SK-N-SH treated with all-trans-retinoic acid at 6 μM for 48 hours (cell line): Measurements from ENCODE around the gene FOXS1.

ENCODE experiments used
- ATAC-seq: fragments of 200-7000 bp; cut with Tn5 transposase; 3 replicates; pipeline ENCODE4 v1.9.1; 2020; ENCODE audit warnings: mild to moderate bottlenecking, moderate library complexity
- ARNTL ChIP-seq: fragments of 450-650 bp; formaldehyde crosslinking; IDR thresholded peaks from 2 replicates; pipeline ENCODE4 v1.5.0; 2020; ENCODE audit warnings: low read depth, mild to moderate bottlenecking, moderate library complexity, borderline replicate concordance
- BACH2 ChIP-seq: fragments of 250-450 bp; sonication (Bioruptor Pico); IDR thresholded peaks from 2 replicates; pipeline ENCODE4 v1.9.0; 2021; ENCODE audit warnings: mild to moderate bottlenecking, borderline replicate concordance
- ESRRG ChIP-seq: fragments of 250-450 bp; sonication (Bioruptor Pico); IDR thresholded peaks from 2 replicates; pipeline ENCODE4 v1.6.1; 2021; ENCODE audit warnings: mild to moderate bottlenecking
- GLIS3 ChIP-seq: fragments of 250-450 bp; sonication (Bioruptor Pico); IDR thresholded peaks from 2 replicates; pipeline ENCODE4 v1.5.0; 2020; ENCODE audit warnings: mild to moderate bottlenecking, moderate library complexity
- ISL1 ChIP-seq: fragments of 250-450 bp; sonication (Bioruptor Pico); IDR thresholded peaks from 2 replicates; pipeline ENCODE4 v2.1.2; 2022; ENCODE audit warnings: mild to moderate bottlenecking, moderate library complexity
- OSR1 ChIP-seq: fragments of 250-450 bp; sonication (Bioruptor Pico); IDR thresholded peaks from 2 replicates; pipeline ENCODE4 v1.8.0; 2022; ENCODE audit warnings: moderate library complexity, mild to moderate bottlenecking, inconsistent platforms
- PATZ1 ChIP-seq: fragments of 250-450 bp; sonication (Bioruptor Pico); IDR thresholded peaks from 2 replicates; pipeline ENCODE4 v1.8.0; 2020; ENCODE audit warnings: mild to moderate bottlenecking, moderate library complexity, borderline replicate concordance
- POU6F1 ChIP-seq: fragments of 250-450 bp; sonication (Bioruptor Pico); IDR thresholded peaks from 2 replicates; pipeline ENCODE4 v1.8.0; 2021; ENCODE audit warnings: low read depth, mild to moderate bottlenecking, moderate library complexity, borderline replicate concordance
- PPARA ChIP-seq: fragments of 250-450 bp; sonication (Bioruptor Pico); IDR thresholded peaks from 2 replicates; pipeline ENCODE4 v1.5.0; 2020; ENCODE audit warnings: mild to moderate bottlenecking, borderline replicate concordance
- TCF4 ChIP-seq: fragments of 250-450 bp; sonication (Bioruptor Pico); IDR thresholded peaks from 2 replicates; pipeline ENCODE4 v1.8.0; 2021; ENCODE audit warnings: mild to moderate bottlenecking, moderate library complexity, borderline replicate concordance
- TOX ChIP-seq: fragments of 250-450 bp; sonication (Bioruptor Pico); IDR thresholded peaks from 2 replicates; pipeline ENCODE4 v1.8.0; 2021; ENCODE audit warnings: mild to moderate bottlenecking, moderate library complexity, borderline replicate concordance
- ZC3H10 ChIP-seq: fragments of 250-450 bp; sonication (Bioruptor Pico); IDR thresholded peaks from 2 replicates; pipeline ENCODE4 v1.5.1; 2021; ENCODE audit warnings: mild to moderate bottlenecking, moderate library complexity
- ZFP30 ChIP-seq: fragments of 450-650 bp; formaldehyde crosslinking; IDR thresholded peaks from 2 replicates; pipeline ENCODE4 v1.5.0; 2022; ENCODE audit warnings: mild to moderate bottlenecking, moderate library complexity
- ZNF70 ChIP-seq: fragments of 450-650 bp; formaldehyde crosslinking; IDR thresholded peaks from 2 replicates; pipeline ENCODE4 v1.5.0; 2020; ENCODE audit warnings: mild to moderate bottlenecking, moderate library complexity
- ZNF8 ChIP-seq: fragments of 450-650 bp; formaldehyde crosslinking; IDR thresholded peaks from 2 replicates; pipeline ENCODE4 v1.5.0; 2020; ENCODE audit warnings: mild to moderate bottlenecking, moderate library complexity
- TF ChIP-seq, protein P1 (sequence below): fragments of 250-450 bp; sonication (Bioruptor Pico); IDR thresholded peaks from 2 replicates; pipeline ENCODE4 v1.5.1; 2020; ENCODE audit warnings: low read depth, mild to moderate bottlenecking, moderate library complexity
- TF ChIP-seq, protein P2 (sequence below): fragments of 250-450 bp; sonication (Bioruptor Pico); IDR thresholded peaks from 2 replicates; pipeline ENCODE4 v1.5.1; 2021; ENCODE audit warnings: mild to moderate bottlenecking, moderate library complexity

FOXS1 gene

GRCh38 chr20:31838646-31839292 is 6.6 kb downstream of the FOXS1 start:
- ATAC-seq = no peak
- TF ChIP-seq ARNTL (no peak), ZNF8 (CRISPR knock-in tag) (no peak), ISL1 (CRISPR knock-in tag) (no peak), ESRRG (no peak)

DNA sequence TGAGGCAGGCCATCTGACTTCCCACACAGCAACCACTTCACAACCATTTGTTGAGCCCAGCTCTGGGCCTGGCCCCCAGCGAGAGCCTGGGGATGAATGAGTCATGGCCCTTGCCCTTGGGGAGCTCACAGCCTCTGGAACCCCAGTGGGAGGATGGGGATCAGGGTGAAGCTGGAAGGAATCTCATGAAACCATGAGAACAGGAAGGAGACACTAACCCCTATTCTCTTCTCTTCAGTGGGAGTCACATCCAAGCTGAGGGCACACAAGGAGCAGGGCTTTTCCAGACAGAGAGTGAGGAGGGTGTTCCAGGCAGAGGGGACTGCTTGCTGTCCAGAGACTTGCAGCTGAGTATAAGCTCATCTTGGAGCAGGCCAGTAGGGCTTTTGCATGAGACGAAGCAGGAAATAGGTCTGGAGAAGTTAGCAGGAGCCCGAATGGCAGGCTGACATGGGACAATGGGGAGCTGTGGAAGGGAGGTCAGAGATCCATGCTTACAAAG is 7.5 kb downstream of the FOXS1 start:
- TF ChIP-seq BACH2 (no peak), ZFP30 (CRISPR knock-in tag) (no peak), OSR1 (CRISPR knock-in tag) (no peak), ESRRG (no peak), ZNF70 (CRISPR knock-in tag) (no peak), ZNF8 (CRISPR knock-in tag) (no peak), POU6F1 (no peak), PPARA (CRISPR knock-in tag) (no peak), ISL1 (CRISPR knock-in tag) (no peak), GLIS3 (CRISPR knock-in tag) (no peak), ZC3H10 (CRISPR knock-in tag) (no peak), TOX (CRISPR knock-in tag) (no peak)
- TF ChIP-seq, protein P1, sequence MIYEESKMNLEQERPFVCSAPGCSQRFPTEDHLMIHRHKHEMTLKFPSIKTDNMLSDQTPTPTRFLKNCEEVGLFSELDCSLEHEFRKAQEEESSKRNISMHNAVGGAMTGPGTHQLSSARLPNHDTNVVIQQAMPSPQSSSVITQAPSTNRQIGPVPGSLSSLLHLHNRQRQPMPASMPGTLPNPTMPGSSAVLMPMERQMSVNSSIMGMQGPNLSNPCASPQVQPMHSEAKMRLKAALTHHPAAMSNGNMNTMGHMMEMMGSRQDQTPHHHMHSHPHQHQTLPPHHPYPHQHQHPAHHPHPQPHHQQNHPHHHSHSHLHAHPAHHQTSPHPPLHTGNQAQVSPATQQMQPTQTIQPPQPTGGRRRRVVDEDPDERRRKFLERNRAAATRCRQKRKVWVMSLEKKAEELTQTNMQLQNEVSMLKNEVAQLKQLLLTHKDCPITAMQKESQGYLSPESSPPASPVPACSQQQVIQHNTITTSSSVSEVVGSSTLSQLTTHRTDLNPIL (CRISPR knock-in tag) = no peak
- ATAC-seq = peak; percentile 8

GRCh38 chr20:31836853-31837608 is 8.4 kb downstream of the FOXS1 start:
- ATAC-seq = no peak; the same call in 2 of the 3 replicates
- TF ChIP-seq TCF4 (CRISPR knock-in tag) (peak; percentile 72), POU6F1 (no peak), OSR1 (CRISPR knock-in tag) (no peak)

DNA sequence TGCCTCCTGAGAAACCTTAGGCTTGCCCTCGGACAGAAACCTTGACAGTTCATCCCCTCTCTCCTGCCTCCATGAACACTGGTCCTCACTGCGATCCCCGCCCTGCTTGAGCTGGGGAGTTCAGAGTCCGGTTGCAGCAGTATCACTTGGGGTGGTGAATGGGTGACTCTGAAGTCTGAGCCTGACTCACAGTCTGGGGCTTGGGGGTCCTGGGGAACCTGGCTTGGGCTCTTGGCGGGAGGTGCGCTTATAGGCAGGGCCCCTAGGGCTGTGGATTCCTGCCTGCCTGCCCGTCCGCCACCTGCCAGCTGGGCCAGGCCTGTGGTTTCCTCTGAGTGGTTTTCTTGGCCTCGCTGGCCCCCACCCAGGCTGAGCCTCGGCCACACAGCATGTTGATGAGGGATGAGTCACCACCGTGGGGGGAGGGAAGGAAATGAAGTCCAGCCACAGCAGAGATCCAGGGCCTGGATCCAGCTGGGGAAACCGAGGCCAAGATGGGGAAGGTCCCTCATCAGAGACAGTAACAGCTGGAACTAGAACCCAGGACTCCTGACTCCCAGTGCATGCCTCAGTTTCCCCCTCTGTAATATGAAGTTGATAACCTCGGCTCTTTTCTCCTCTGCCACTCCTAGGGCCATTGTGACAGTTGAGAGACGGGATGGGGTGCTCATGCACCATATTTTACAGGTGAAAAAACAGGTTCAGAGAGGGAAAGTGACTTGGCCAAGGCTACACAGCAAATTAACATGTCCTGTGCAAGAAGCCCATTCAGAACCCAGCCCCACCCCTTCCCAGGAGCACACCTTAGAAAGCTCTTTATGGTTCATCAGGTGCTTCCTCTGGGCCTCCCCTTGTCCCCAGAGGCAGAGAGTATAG is 9.2 kb downstream of the FOXS1 start:
- peak; percentile 93; the same call in 1 of the 2 replicates for TF ChIP-seq PATZ1
- TF ChIP-seq, protein P2, sequence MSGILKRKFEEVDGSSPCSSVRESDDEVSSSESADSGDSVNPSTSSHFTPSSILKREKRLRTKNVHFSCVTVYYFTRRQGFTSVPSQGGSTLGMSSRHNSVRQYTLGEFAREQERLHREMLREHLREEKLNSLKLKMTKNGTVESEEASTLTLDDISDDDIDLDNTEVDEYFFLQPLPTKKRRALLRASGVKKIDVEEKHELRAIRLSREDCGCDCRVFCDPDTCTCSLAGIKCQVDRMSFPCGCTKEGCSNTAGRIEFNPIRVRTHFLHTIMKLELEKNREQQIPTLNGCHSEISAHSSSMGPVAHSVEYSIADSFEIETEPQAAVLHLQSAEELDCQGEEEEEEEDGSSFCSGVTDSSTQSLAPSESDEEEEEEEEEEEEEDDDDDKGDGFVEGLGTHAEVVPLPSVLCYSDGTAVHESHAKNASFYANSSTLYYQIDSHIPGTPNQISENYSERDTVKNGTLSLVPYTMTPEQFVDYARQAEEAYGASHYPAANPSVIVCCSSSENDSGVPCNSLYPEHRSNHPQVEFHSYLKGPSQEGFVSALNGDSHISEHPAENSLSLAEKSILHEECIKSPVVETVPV = no peak
- TF ChIP-seq, all 23 proteins: peak for 1
- peak; percentile 84 for ATAC-seq
